MG63 (cell line): ENCODE data around the gene ADAMTS2. TPM values are rescaled to one million over a fixed set of nuclear protein-coding genes. Genes with fewer than 3 reads are reported as not detected.
"Not testable (repeated sequence)": the region's sequence is repeated elsewhere in the genome, so short reads cannot be mapped to it uniquely, and the experiment has no call there.

Experiments
- DNase-seq: peaks from one replicate; pipeline ENCODE4 v3.0.0-alpha.2; 2020
- H3K27me3 ChIP-seq: fragments of 250-450 bp; sonication (Bioruptor Pico); 2 replicates; pipeline ENCODE4 v1.5.1; 2020; ENCODE audit warnings: mild to moderate bottlenecking, moderate library complexity
- H3K36me3 ChIP-seq: fragments of 250-450 bp; sonication (Bioruptor Pico); 2 replicates; pipeline ENCODE4 v1.5.1; 2020; ENCODE audit warnings: mild to moderate bottlenecking, moderate library complexity
- H3K4me3 ChIP-seq: fragments of 250-450 bp; sonication (Bioruptor Pico); 2 replicates; pipeline ENCODE4 v1.5.1; 2020; ENCODE audit warnings: mild to moderate bottlenecking, moderate library complexity
- H3K9me3 ChIP-seq: fragments of 250-450 bp; sonication (Bioruptor Pico); 2 replicates; pipeline ENCODE4 v1.5.1; 2020; ENCODE audit warnings: mild to moderate bottlenecking, moderate library complexity
- total RNA-seq: library from RNA; depleted of rRNA; stranded (reverse); fragments of >200 nt; shearing (Covaris generic); gene quantifications from 2 replicates; pipeline ENCODE4 v1.2.3, GENCODE V29; 2014; ENCODE audit warnings: low replicate concordance

ADAMTS2 gene
- total RNA-seq, 1 experiment from 2014 or later: 141 TPM

DNA sequence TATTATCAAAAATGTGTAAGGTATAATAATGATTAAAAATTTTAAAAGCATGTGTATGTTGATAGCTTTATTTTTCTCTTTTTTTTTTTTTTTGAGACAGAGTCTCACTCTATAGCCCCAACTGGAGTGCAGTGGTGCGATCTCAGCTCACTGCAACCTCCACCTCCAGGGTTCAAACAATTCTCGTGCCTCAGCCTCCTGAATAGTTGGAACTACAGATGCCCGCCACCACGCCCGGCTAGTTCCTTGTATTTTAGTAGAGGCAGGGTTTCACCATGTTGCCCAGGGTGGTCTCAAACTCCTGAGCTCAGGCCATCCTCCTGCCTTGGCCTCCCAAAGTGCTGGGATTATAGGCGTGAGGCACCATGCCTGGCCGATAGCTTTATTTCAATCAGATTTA is 20.9 kb downstream of the ADAMTS2 start:
- H3K27me3 ChIP-seq, H3K9me3 ChIP-seq, DNase-seq, H3K4me3 ChIP-seq: not testable (repeated sequence)
- H3K36me3 ChIP-seq: peaks cover 43% of the 10 kb centered on the region

DNA sequence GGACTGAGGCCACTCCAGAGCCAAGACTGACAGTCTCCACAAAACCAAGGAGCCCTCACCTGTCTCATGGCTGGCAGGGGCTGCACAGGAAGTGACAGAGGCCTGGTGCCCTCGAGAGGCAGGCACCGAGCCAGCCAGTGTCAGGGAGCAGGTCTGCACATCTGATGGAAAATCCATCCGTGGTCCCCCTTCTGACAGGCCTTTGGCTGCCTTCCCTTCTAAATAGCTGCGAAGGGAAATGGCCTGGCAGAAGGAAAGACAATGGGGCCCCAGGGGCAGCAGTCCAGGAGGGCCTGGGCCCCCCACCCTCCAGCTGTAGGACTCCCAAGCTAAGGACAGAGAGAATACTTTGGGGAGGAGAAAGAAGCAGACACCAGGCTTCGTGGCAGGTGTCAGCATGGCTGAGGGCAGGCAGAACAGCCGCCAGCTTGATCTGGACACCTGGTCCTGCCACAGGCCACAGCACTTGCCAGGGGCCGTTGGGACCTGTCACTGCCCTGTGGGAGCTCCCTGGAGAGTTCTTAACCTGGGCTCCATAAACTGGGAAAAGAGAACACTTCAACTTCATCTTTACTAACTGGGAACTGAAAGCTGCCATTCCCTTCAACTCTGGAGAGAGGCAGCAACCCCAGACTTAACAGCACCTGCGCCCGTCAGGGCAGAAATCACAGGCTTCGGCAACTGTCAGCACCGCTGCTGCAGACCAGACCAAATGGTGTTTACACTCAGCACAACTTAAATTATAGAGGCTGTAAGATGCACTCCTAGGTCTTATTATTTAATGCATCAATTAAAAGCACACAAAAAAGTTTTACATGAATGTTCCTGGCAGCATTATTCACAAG is 22.0 kb downstream of the ADAMTS2 start:
- Histone ChIP-seq H3K9me3 (no peaks in the 10 kb centered on the region), H3K36me3 (peaks cover 46% of the 10 kb centered on the region), H3K4me3 (no peak overlapping the region), H3K27me3 (no peaks in the 10 kb centered on the region)
- DNase-seq: no peak

DNA sequence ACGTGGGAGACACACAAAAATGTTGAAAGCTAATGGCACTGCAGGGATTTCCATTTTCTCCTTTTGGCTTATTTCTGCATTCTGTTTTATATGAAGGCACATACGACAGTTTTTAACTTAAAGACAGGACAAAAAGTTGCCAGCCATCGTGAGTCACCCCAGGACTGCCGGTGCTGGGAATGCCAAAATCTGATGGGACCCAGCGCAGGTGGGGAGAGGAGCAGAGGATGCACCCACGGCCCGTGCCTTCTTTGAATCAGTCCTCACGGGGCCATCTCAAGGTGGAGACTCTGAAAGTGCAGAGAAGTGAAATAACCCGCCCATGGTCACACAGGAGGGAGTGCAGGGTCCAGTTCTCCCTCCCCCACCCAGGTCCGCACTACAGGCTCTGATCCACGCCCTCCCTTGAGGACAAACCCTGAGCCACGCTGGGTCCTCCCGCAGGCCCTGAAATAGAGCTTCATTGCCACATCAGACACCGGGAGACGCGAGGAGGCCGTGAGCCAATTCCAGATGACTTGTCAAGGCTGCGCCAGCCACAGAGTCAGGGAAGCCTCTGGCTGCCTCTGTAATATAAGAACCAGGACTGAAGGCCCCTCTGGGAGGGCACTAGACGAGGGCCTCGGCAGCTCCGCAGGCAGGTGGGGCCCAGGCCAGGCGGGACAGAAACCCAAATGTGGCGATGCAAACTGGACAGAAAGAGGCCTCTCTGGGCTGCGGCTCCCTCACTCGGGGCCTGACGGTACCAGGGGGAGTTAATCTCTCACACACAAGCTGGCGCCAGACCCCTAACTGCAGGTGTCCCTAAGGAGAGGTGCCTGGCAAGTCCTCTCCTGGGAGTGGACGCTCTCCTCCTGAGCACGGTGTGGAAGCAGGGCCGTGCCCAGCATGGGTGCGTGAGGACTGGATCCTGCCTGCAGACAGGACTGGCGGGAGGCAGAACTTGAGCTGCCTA is 22.9 kb downstream of the ADAMTS2 start:
- H3K9me3 ChIP-seq: no peaks in the 10 kb centered on the region
- peaks cover 54% of the 10 kb centered on the region for H3K36me3 ChIP-seq
- H3K4me3 ChIP-seq: no peak overlapping the region
- DNase-seq: no peak
- H3K27me3 ChIP-seq: no peaks in the 10 kb centered on the region

DNA sequence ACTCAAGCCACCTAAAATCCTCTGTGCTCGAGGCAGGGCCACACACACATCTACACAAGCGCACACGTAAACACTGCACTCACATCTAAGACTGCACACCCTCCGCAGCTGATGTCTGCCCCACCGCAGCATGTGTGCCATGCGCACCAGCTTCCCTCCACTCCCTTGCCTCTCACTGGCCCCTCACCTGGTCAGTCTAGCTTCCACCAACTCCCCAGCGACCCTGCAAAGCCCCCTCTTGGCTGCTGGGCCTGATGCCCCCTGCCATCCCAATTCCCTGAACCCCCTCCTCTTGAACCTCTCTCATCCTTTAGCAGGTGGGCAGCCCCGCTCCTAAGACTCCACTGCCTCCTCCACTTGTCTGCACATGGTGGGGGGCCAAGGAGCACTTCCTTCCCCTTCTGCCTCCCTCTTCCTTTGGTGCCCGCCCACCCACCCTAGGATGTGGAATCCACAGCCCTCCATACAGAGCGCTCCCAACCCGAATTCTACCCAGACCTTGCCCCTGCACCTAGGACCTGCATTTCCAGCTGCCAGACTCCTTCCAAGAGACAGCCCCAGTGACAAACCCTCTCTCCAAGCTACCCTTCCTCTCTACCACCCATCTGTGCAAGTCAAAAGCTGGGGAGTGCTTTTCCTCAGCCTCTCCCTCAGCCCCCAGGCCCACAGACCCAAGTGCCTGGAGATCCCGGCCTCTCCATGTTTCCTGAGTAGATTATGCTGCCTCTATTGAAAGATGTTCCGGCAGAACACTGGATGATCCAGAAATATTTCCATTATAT is 23.9 kb downstream of the ADAMTS2 start:
- no peak overlapping the region for H3K4me3 ChIP-seq
- DNase-seq: no peak
- peaks cover 7% of the 10 kb centered on the region for H3K9me3 ChIP-seq
- H3K36me3 ChIP-seq: peaks cover 59% of the 10 kb centered on the region
- no peaks in the 10 kb centered on the region for H3K27me3 ChIP-seq

DNA sequence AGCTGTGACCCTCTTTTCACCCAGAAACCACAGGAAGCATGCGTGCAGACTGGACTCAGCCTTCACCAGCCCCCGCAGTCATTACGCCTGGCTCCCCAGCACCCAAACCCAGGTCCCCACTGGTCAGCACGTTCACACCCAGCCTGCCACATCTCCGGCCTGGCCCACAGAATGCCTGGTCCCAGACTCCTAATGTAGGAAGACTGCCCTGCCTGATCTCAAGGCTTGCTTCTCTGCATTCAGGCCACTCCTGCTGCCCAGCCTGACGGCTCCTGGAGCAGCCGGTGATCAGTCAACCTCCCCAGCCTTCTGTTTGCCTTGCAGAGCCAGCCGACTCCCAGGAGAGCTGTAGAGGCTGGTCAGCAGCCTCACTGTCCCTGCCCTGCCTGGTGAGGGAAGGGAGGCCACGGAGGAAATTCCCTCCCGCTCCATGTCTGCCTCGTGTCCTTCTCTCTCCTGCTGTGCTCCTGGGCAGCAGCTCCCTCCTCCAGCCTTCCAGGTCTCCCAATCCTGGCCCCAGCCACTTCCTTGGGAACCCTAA is 25.4 kb downstream of the ADAMTS2 start:
- Histone ChIP-seq H3K4me3 (no peak overlapping the region), H3K9me3 (peaks cover 15% of the 10 kb centered on the region), H3K27me3 (no peaks in the 10 kb centered on the region), H3K36me3 (peaks cover 62% of the 10 kb centered on the region)
- DNase-seq: no peak

DNA sequence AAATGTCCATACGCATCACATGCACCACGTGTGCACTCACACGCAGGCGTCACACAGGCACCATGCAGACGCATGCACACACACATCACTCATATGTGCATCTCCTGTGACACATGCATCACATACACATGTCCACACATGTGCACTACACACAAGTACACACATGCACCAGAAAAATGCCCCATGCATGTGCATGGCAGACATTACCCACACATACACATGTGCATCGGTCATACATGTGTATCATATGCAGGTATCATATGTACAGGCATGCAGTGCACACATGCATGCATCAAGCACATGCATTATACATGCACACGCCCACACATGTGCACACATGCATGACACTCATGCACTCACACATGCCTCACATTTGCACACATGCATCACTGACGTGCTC is 26.1 kb downstream of the ADAMTS2 start:
- peaks cover 15% of the 10 kb centered on the region for H3K9me3 ChIP-seq
- DNase-seq: no peak
- no peak overlapping the region for H3K4me3 ChIP-seq
- H3K36me3 ChIP-seq: peaks cover 58% of the 10 kb centered on the region
- H3K27me3 ChIP-seq: no peaks in the 10 kb centered on the region

DNA sequence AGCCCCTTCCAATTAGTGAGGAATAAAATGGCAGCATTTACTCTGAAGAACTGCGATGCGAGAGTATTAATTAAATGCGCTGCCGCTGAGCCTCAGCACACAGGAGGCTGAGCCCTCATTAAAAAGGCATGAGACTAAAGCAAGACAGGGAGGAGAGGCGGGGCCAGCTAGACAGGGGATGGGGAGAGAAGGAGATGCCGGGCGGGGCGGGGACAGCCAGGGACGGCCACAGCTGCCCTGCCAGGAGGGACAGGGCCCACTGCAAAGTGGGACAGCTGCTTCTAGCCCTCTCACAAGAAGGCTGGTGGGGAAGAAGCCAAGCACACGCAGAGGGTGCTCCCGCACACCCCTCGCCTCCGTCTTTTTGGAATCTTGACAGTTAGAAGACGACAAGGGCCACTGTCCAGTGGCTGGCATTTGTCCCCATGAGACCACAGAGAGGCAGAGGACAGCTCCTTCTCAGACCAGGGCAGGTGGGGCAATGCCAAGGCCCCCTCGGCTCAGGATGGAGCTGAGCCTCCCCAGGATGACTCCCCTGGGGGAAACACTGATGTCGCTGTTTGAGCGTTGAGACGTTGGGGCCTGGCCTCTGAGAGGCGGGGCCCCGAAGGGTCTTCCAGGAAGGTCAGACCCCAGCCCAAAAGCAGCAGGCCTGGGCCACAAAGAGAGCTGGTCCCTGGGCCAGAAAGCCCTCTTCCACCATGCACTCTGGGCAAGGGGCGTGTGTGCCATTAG is 26.9 kb downstream of the ADAMTS2 start:
- no peak overlapping the region for H3K4me3 ChIP-seq
- peaks cover 55% of the 10 kb centered on the region for H3K36me3 ChIP-seq
- peaks cover 15% of the 10 kb centered on the region for H3K9me3 ChIP-seq
- H3K27me3 ChIP-seq: no peaks in the 10 kb centered on the region
- no peak for DNase-seq

DNA sequence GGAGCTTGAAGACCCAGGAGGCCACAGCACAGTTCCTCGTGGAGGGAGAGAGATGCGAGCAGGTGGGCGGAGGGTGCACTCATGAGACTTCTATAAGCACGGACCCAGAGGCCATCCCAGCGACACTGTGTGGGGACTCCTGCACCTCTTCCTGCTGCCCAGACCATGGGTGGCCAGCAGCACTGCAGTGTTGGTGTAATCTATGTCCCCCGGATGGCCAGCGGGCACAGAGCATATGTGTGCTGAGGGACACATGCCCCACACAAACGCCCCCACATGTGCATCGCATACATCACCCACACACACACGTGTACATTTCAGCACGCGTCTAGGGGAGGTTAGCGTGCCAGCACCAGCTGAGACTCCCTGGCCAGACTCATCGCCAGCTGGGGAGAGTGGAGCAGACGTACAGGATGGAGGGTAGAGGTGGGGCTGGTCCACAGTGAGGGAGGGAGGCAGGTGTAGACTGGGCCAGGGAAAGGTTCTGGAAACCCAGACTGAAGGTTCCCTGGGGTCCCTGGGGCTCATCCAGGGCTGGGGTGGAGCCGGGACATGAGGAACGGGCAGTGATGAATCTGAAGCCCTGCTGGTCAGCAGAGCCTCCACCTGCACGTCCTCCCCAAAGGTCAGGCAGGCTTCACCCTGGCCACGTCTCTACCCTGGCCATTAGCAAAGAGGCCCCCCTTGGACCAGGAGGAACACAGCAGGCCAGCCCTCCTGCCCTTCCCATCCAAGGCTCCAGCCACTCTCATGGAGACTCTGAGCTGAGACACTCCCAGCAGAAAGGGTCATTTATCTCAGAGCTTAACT is 27.6 kb downstream of the ADAMTS2 start:
- DNase-seq: no peak
- peaks cover 51% of the 10 kb centered on the region for H3K36me3 ChIP-seq
- H3K27me3 ChIP-seq: no peaks in the 10 kb centered on the region
- H3K9me3 ChIP-seq: peaks cover 15% of the 10 kb centered on the region
- H3K4me3 ChIP-seq: no peak overlapping the region

DNA sequence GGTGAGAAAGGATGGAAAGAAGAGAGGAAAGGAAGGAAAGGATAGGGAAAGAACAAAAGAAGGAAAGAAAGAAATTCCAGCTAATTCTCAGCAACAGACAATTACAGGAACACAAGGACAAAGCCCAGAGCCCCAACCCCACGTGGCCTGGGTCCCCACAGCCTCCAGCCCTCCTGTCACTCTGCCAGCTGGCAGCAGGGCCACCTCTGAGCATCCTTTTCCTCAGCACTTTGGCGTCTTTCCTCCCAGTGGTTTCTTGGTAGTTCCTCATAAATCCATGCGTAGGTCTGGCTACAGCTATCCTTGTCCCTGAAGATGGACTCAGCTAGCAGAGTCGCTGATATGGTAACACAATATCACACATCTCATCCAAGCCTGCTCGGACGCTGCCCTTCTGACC is 28.3 kb downstream of the ADAMTS2 start:
- H3K36me3 ChIP-seq: peaks cover 49% of the 10 kb centered on the region
- peaks cover 15% of the 10 kb centered on the region for H3K9me3 ChIP-seq
- no peaks in the 10 kb centered on the region for H3K27me3 ChIP-seq
- no peak for DNase-seq
- H3K4me3 ChIP-seq: no peak overlapping the region

DNA sequence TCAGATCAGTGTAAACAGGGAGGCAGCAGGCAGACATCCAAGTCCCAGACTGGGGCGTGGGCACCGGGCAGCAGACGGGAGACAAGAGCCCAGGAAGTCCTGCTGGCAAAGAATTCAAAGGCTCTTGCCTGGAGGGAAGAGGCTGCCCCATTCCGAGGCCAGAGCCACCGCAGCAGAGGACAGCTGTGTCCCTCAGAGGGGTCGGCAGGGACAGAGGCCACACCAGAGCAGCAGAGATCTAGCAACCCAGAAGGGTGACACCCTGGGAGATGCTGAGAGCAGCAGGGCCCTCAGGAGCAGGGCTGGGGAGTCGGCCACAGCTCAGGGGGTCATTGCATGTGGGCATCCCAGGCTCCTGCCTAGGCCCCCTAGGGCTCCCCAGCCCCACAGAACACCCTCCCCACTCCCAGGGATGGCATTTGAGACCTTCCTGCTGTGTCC is 29.1 kb downstream of the ADAMTS2 start:
- Histone ChIP-seq H3K4me3 (no peak overlapping the region), H3K36me3 (peaks cover 46% of the 10 kb centered on the region), H3K27me3 (no peaks in the 10 kb centered on the region), H3K9me3 (peaks cover 15% of the 10 kb centered on the region)
- peak; percentile 69 for DNase-seq

DNA sequence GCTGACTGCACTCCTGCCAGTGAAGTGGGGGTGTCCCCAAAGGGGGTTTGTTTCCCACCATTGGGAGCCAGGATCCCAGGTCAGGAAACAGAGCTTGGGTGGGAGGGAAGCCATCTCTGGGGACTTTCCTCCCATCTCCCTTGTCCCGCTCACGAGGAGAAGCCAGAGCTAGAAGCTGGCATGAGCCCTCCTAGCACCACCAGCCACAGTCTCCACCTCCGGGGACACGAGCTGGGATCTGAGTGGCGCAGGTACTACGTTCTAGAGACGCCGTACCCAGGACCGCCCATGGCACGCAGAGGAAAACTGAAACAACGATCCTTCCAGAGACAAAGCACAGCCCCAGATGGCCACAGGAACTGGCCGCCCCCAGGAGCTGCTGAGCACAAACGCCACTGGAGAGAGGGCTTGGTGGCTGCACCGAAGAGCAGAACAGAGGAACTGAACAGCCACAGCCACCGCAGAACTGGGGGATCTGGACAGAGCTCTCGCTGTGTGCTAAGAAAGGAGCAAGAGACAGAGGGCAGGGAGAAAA is 29.8 kb downstream of the ADAMTS2 start:
- no peak for DNase-seq
- H3K36me3 ChIP-seq: peaks cover 46% of the 10 kb centered on the region
- peaks cover 15% of the 10 kb centered on the region for H3K9me3 ChIP-seq
- no peaks in the 10 kb centered on the region for H3K27me3 ChIP-seq
- H3K4me3 ChIP-seq: no peak overlapping the region

DNA sequence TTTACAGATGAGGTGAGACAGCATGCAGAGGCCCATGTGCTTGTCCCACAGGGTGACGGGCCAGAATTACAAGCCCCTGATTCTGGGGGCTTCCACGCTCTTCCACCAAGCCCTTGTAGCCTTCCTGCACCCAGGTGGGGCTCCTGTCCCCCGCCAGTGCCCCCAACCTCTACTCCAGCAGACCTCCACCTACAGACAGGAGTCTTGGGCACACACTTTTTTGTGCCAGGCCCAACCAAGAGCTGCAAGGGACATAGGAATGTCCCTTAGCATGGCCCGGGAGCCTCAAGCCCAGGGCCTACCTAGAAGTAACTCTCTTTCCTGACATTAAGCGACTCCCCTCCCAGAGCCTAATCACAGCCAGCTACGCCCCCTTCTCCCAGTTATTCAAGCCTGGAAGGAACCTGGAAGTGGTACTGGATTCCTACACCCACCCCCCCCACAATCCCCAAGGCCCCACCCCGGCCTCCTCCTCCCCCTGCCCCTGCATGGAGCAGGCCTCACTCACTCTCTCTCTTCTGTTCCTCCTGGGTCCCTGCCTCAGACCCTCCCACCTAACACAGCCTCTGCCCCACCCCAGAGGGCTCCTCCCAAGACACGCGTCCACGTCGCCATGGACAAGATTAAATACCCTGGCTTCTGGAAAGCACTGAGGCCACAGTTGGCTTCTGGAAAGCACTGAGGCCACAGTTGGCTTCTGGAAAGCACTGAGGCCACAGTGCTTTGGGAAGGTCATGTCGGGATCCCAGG is 30.5 kb downstream of the ADAMTS2 start:
- Histone ChIP-seq H3K9me3 (peaks cover 15% of the 10 kb centered on the region), H3K4me3 (no peak overlapping the region), H3K36me3 (peaks cover 43% of the 10 kb centered on the region), H3K27me3 (no peaks in the 10 kb centered on the region)
- peak; percentile 64 for DNase-seq

DNA sequence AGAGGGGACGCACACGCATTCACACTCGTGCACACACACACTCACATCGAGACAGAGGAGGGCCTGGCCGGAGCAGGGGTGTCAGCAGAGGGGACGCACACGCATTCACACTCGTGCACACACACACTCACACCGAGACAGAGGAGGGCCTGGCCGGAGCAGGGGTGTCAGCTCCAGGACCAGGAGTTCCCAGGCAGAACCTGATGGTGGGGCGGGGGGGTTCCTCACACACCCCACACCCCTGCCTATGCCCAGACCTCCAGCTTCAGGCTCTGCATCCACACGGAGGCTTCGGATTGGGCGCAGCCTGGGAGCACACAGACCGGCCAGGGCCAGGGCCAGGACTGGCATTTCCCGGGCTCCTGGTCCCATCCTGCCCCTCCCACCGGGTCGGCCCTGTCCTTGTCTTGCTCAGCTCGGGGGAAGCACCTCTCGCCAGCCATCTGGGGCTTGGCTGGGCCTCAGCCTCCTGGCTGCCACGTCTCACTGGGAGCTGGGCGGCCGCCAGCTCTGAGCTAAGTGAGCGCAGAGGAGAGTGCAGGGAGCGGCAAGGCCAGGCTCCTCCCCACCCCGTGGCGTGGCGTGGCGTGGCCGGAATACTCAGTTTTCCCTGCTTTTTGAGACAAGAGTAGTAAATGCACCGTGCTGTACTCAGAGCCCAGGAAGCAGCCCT is 31.3 kb downstream of the ADAMTS2 start:
- no peaks in the 10 kb centered on the region for H3K27me3 ChIP-seq
- H3K4me3 ChIP-seq: no peak overlapping the region
- H3K9me3 ChIP-seq: peaks cover 15% of the 10 kb centered on the region
- peak; percentile 99 for DNase-seq
- peaks cover 39% of the 10 kb centered on the region for H3K36me3 ChIP-seq
